ENCODE data around the gene TRIM43.
"Not testable (repeated sequence)": the region's sequence is repeated elsewhere in the genome, so short reads cannot be mapped to it uniquely, and the experiment has no call there.

The TRIM43 gene

DNA sequence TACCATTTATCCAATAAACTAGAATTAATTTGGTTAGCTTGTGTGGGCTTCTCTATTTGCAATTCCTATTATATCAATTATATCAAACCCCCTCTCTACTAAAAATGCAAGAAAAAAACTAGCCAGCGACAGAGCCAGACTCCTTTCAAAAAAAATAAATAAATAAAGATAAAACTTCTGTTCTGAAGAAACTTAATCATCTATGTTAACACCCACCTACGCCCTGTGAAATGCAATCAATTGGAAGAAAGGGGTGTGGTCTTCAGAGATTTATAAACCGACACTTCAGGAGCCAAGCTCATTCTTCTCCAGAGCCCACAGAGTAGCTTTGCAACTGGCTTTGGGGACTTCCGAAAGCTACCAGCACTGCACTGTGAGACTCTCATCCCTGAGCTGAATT is at the start of gene TRIM43:
TRIM43 (plus strand) TSS at position 301 of the 400 bp plus-strand sequence. CDS start 2,023 bp downstream, outside the sequence.
- not testable (repeated sequence) for H3K4me3 ChIP-seq (ENCODE audit: low read length)

DNA sequence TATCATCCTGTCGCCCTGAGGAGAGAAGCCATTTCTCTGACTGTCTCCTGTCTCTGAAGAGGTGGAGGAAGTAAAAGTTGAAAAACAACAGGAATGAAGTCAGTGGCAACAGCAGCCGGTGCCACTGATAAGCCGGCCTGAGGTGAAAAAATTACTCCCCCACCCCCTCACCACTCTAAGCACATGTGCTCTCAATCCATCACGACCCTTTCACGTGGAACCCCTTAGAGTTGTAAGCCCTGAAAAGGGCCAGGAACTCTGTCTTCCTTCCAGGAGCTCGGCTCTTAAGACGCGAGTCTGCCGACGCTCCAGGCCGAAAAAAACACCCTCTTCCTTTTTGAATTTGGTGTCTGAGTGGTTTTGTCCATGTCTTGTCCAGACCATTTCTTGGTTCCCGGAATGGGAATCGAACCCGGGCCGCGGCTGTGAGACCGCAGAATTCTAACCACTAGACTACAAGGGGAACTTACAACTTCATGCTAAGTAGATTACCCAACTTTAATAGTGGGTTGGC is 40.7 kb upstream of the TRIM43 start:
- TF ChIP-seq ZNF274 (IDR thresholded peaks at IDR 0.05; ENCODE audit: low read depth, low read length), result no peak
- H3K4me3 ChIP-seq (ENCODE audit: low read length), result no peak overlapping the region

DNA sequence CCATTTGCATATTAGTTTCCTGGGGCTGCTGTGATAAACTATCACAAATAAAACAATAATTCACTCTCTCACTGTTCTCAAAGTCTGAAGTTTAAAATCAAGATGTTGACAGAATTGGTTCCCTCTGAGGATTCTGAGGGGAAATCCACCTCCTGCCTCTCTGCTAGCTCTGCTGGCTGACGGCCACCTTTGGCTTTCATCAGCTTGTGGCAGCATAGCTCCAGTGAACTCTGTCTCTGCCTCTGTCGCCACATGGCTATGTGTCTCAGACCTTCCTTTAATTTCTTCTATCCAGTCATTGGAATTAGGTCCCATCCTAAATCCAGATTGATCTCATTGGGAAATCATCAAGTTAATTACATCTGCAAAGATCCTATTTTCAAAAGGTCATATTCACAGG is 38.9 kb upstream of the TRIM43 start:
- TF ChIP-seq ZNF274 (IDR thresholded peaks at IDR 0.05; ENCODE audit: low read depth, low read length), result no peak
- no peak overlapping the region for H3K4me3 ChIP-seq (ENCODE audit: low read length)

DNA sequence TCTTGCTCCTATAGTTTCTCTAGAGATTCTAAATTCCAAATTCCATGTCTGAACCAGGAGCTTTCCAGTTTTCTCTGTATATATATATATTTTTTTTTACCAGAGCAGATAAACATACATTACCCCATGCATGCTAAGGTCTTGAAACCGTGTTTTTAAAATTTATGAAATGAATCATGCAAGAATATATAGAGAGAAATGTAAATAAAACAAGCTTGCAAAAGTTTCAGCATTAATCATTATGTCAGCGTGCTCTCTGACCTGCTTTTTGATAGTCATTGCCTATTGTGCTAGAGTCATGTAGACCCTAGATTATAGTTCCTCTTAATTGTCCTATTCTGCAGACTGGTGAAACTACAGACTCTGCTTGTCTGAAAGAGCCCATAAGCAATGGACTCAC is 22.6 kb upstream of the TRIM43 start:
- H3K4me3 ChIP-seq (ENCODE audit: low read length), result no peak overlapping the region
- no peak for TF ChIP-seq ZNF274 (IDR thresholded peaks at IDR 0.05; ENCODE audit: low read depth, low read length)

- TF ChIP-seq ZNF274 (IDR thresholded peaks at IDR 0.05; ENCODE audit: low read depth, low read length), result no peak
- H3K4me3 ChIP-seq (ENCODE audit: low read length), result no peak overlapping the region
Measured at GRCh38 chr2:95573866-95574265, 17.9 kb upstream of the TRIM43 start.

DNA sequence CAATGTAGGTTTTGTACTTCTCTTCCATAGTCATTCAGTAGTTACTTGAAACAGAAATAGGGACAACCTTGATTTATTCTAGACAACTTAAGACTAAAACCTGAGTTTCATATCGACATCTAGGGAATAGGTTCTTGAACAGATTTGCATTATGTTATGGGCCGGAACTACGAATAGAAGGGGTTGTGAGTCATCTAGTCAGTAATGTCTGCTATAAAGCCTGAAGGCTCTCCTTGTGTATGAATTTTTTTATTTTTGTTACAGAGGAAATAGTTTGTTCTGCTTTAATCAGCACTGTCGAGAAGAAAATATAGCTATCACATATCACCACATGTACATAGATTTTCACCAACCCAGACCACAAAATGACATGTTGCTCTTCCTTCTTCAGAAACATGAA is 17.3 kb upstream of the TRIM43 start:
- no peak overlapping the region for H3K4me3 ChIP-seq (ENCODE audit: low read length)
- TF ChIP-seq ZNF274 (IDR thresholded peaks at IDR 0.05; ENCODE audit: low read depth, low read length), result no peak

- TF ChIP-seq ZNF274 (IDR thresholded peaks at IDR 0.05; ENCODE audit: low read depth, low read length), result no peak
Measured at GRCh38 chr2:95575857-95576256, 15.9 kb upstream of the TRIM43 start.

DNA sequence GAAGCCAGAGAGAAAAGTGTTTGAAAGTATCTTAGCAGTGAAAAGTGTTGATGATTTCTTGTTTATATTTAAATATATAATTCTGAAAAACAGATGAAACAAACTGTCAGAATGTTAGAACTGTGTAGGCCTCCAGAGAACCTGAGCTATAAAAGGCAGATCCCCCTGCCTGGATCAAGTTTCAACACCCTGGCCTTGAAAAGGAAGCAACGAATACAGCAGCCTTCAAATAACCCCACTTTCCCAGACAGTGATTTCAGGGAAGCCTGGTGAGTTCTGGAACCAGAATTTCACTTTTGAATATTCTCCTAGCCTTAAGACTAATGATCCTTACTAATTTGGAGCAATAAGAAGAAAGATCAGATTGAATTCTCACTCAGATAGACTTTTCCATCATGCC is 13.3 kb upstream of the TRIM43 start:
- TF ChIP-seq ZNF274 (IDR thresholded peaks at IDR 0.05; ENCODE audit: low read depth, low read length), result no peak
- no peak overlapping the region for H3K4me3 ChIP-seq (ENCODE audit: low read length)

More at GRCh38 chr2:95575857-95576256, 15.9 kb upstream of the TRIM43 start:
- no peak overlapping the region for H3K4me3 ChIP-seq (ENCODE audit: low read length)

DNA sequence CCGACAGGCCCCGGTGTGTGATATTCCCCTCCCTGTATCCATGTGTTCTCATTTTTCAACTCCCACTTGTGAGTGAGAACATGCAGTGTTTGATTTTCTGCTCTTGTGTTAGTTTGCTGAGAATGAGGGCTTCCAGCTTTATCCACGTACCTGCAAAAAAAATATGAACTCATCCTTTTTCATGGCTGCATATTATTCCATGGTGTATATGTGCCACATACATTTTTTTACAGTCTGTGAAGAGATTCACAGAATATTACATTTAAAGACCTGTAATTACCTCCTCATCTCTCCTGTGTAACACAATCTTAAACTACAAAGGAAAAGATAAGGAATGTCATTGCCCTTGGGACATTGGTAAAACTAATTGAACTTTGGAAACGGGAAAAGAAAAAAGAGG is 8.3 kb upstream of the TRIM43 start:
- not testable (repeated sequence) for H3K4me3 ChIP-seq (ENCODE audit: low read length)

DNA sequence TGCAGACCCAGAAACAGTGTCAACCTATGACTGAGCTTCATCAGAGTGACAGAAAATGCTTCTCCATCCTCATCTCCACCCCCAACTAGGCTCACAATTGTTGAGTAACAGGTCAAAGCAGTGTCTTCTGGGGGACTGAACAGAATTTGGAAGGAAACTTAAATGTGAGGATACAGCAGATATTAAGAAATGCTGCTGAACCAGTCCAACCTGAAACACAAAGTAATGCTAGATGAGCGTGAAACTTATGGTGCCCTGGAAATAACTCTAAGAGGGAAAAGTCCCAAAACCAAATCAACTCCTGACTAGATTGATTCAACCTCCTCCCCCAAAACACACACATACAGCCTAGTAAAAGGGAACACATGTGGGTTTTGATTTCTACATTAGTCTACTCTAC is 7.5 kb upstream of the TRIM43 start:
- not testable (repeated sequence) for H3K4me3 ChIP-seq (ENCODE audit: low read length)

- not testable (repeated sequence) for H3K4me3 ChIP-seq (ENCODE audit: low read length)
Measured at GRCh38 chr2:95589777-95590536, 1.8 kb upstream of the TRIM43 start.

- not testable (repeated sequence) for H3K4me3 ChIP-seq (ENCODE audit: low read length)
Measured at GRCh38 chr2:95592973-95593372, 1.2 kb downstream of the TRIM43 start.

- not testable (repeated sequence) for H3K4me3 ChIP-seq (ENCODE audit: low read length)
Measured at GRCh38 chr2:95595012-95595411, 3.2 kb downstream of the TRIM43 start.

- H3K4me3 ChIP-seq (ENCODE audit: low read length), result not testable (repeated sequence)
Measured at GRCh38 chr2:95601301-95601700, 9.5 kb downstream of the TRIM43 start.

- H3K4me3 ChIP-seq (ENCODE audit: low read length), result not testable (repeated sequence)
Measured at GRCh38 chr2:95602146-95602545, 10.3 kb downstream of the TRIM43 start.

DNA sequence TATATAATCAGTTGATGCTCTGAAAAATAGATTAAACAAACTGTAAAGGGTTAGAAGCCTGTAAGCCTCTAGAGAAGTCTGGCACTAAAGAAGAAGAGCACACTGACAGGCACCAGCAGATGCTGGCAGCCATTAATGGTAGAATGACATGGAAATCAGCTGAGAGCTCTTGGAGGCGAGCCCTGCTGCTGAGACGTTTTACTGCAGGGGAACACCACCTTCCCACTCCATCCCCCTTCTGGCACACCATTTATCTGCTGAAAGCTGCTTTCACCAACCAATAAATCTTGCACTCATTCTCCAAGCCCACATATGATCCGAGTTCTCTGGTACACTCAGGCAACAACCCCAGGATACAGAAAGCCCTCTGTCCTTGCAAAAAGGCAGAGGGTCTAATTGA is 16.6 kb downstream of the TRIM43 start:
- H3K4me3 ChIP-seq (ENCODE audit: low read length), result not testable (repeated sequence)

GRCh38 chr2:95609764-95610163 is 18.0 kb downstream of the TRIM43 start:
- H3K4me3 ChIP-seq (ENCODE audit: low read length), result not testable (repeated sequence)

- H3K4me3 ChIP-seq (ENCODE audit: low read length), result not testable (repeated sequence)
Measured at GRCh38 chr2:95613048-95613447, 21.2 kb downstream of the TRIM43 start.

- not testable (repeated sequence) for H3K4me3 ChIP-seq (ENCODE audit: low read length)
Measured at GRCh38 chr2:95622728-95623127, 30.9 kb downstream of the TRIM43 start.

DNA sequence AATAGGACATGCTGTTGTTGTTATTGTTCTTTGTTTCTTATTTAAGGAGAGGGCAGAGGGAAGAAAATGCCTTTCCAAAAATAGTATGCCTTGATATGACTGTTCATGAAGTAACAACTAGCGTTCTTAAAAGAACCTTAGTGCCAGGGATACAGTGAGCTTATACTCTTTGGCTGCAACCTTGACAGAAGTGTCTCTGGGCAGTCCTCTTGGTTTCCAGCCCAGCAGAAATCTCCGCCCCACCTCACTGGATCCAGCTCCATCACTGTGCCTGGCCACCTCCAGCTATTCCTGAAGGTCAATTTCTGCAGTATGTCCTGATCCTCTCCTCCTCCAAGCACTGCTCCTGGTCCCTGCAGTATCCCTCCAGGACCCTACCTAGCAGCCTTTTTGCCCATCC is 39.2 kb downstream of the TRIM43 start:
- not testable (repeated sequence) for H3K4me3 ChIP-seq (ENCODE audit: low read length)

DNA sequence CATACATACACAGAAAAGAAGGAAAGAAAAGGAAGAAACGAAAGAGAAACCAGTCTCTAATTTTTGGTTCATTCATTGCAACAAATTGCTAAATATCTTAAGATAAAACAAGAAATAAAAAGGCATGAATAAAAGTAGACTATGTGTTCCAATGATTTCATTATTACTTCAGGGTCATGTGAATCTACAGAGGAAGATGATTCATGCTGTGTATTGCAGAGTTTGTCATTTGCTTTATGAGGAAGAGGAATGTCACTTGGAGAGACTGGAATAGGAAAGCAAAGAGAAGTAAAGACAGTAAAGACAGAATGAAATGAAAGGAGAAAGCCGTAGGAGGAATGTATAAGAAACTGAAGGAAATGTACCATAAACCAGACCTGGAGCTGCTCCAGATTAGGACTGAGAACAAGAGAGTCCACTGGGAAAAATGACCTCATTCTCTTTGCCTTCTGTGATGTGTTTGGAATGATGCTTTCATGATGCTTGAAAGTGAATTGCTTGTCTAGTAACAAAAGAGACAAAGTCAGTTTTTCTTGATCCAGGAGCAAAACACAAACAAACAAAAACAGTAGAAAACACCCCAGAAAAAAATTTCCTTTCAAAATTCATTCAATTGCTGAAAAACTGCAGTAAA is 41.9 kb downstream of the TRIM43 start:
- H3K4me3 ChIP-seq (ENCODE audit: low read length), result not testable (repeated sequence)

Measured in GM08714 (cell line).